Suppressor macrophage treated with lipopolysaccharide for 4 hours (primary cell): ENCODE results near the gene SLU7.

Experiments used
- DNase-seq: peaks from one replicate; pipeline ENCODE4 v3.0.0-alpha.2; 2020

Gene SLU7

GRCh38 chr5:160363660-160364395 lies 55.1 kb downstream of the SLU7 start:
- no peak for DNase-seq

DNA sequence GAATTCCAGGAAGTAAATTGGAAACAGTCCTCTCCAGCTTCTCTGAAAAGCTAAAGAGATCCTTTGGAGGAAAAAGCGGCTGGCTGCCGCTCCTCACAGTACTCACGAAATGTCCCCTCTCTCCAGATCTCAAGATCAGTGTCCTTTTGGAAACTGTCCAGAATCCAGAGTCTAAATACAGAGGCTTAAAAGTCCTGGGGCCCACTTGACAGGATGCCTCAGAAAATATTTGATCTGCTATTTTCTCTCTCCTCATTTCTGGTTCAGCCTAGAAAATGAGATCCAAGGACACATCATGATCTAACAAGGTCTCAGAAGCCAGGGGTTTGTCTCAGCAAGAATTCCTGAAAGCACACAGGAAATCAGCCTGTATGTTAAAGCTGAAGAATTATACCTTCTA lies 55.7 kb downstream of the SLU7 start:
- no peak for DNase-seq

GRCh38 chr5:160361624-160362228 lies 57.2 kb downstream of the SLU7 start:
- no peak for DNase-seq

GRCh38 chr5:160360310-160360709 lies 58.6 kb downstream of the SLU7 start:
- no peak for DNase-seq

- no peak for DNase-seq
These were observed 59.1 kb downstream of the SLU7 start for GRCh38 chr5:160359816-160360215.

DNA sequence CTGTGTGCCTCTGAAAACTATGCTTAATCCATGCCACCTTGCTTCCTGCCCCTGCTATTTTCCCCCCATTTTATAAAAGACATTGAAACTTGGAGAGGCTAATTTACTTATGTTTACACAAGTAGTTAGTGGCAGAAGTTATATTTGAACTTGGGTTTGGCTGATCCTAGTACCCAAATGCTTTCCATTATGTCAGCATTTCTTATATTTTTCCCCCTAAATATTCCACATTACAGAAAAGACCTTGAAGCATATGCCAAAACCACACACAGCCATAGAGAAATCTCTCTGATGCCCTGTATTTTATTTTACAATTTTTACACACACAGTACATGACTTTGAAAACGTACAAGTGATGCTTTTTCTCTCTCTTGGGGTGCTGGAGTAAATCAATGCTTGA lies 59.6 kb downstream of the SLU7 start:
- no peak for DNase-seq

GRCh38 chr5:160357861-160358411 lies 60.9 kb downstream of the SLU7 start:
- no peak for DNase-seq

GRCh38 chr5:160357394-160357793 lies 61.5 kb downstream of the SLU7 start:
- DNase-seq: no peak

- no peak for DNase-seq
These were observed 62.1 kb downstream of the SLU7 start for GRCh38 chr5:160356550-160357347.

DNA sequence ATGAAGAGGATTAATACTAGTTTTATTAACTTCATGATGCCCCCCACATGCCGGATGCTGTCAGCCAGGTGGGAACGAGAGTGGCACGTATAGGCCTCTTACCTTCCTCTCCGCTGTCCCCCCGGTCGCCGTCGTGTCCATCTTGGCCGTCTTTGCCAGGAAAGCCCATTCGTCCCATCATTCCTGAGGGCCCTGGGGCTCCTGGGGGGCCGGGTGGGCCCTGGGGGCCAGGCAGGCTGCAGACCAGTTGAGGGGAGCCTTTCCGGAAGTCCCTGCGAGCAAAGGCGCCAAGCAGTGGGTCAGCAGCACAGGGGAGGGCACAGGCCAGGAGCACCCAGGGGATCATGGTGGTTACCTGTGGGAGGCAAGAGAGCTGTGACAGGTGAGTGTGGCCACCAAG lies 64.2 kb downstream of the SLU7 start:
- DNase-seq: no peak

GRCh38 chr5:160353379-160353778 lies 65.5 kb downstream of the SLU7 start:
- DNase-seq: no peak

- no peak for DNase-seq
These were observed 66.6 kb downstream of the SLU7 start for GRCh38 chr5:160352308-160352707.
